ENCODE results near the gene ZNF385D. TPM values are rescaled to one million over a fixed set of nuclear protein-coding genes. Genes with fewer than 3 reads are reported as not detected.

ZNF385D gene
- total and polyA plus RNA-seq, 4 donors, result 6.2 to 33.7 (median 29.5) TPM

- H3K9me3 ChIP-seq (ENCODE audit: control insufficient read depth, insufficient read depth, low read length), result no peaks in the 10 kb centered on the region
- no peaks in the 10 kb centered on the region for H3K36me3 ChIP-seq (ENCODE audit: control insufficient read depth, insufficient read depth, low read length)
- no peaks in the 10 kb centered on the region for H3K4me1 ChIP-seq (ENCODE audit: control insufficient read depth, insufficient read depth, low read length)
- H3K27me3 ChIP-seq (ENCODE audit: control insufficient read depth, insufficient read depth, low read length), result no peaks in the 10 kb centered on the region
- DNase-seq (ENCODE audit: low read depth in 4 of 6, low spot score in 6 of 6), result no peak
- WGBS (ENCODE audit: insufficient coverage), result 82% methylated on average over 4 of the region's 4 CpGs
- H3K27ac ChIP-seq (ENCODE audit: low read depth, low read length), result no peak overlapping the region
- H3K4me3 ChIP-seq (ENCODE audit: low read depth, low read length), result no peak overlapping the region
These were observed 324.1 kb downstream of the ZNF385D start for GRCh38 chr3:21426920-21427319.

GRCh38 chr3:21425715-21426114, 325.3 kb downstream of the ZNF385D start:
- Histone ChIP-seq H3K27me3 (ENCODE audit: control insufficient read depth, insufficient read depth, low read length) (no peaks in the 10 kb centered on the region), H3K4me1 (ENCODE audit: control insufficient read depth, insufficient read depth, low read length) (no peaks in the 10 kb centered on the region), H3K36me3 (ENCODE audit: control insufficient read depth, insufficient read depth, low read length) (no peaks in the 10 kb centered on the region), H3K27ac (ENCODE audit: low read depth, low read length) (no peak overlapping the region), H3K9me3 (ENCODE audit: control insufficient read depth, insufficient read depth, low read length) (no peaks in the 10 kb centered on the region), H3K4me3 (ENCODE audit: low read depth, low read length) (no peak overlapping the region)
- DNase-seq (ENCODE audit: low read depth in 4 of 6, low spot score in 6 of 6), result peak in 1 of 6 donors; percentile 28
- WGBS (ENCODE audit: insufficient coverage), result no CpG with 5 or more reads among the region's 2 CpGs

GRCh38 chr3:21421096-21421495, 329.9 kb downstream of the ZNF385D start:
- H3K27ac ChIP-seq (ENCODE audit: low read depth, low read length), result no peak overlapping the region
- H3K27me3 ChIP-seq (ENCODE audit: control insufficient read depth, insufficient read depth, low read length), result no peaks in the 10 kb centered on the region
- H3K4me1 ChIP-seq (ENCODE audit: control insufficient read depth, insufficient read depth, low read length), result no peaks in the 10 kb centered on the region
- no peak for DNase-seq (ENCODE audit: low read depth in 4 of 6, low spot score in 6 of 6)
- no peak overlapping the region for H3K4me3 ChIP-seq (ENCODE audit: low read depth, low read length)
- no peaks in the 10 kb centered on the region for H3K36me3 ChIP-seq (ENCODE audit: control insufficient read depth, insufficient read depth, low read length)
- 44% methylated on average over 8 of the region's 9 CpGs for WGBS (ENCODE audit: insufficient coverage)
- H3K9me3 ChIP-seq (ENCODE audit: control insufficient read depth, insufficient read depth, low read length), result no peaks in the 10 kb centered on the region

GRCh38 chr3:21417991-21418390, 333.0 kb downstream of the ZNF385D start:
- no peak overlapping the region for H3K27ac ChIP-seq (ENCODE audit: low read depth, low read length)
- no peaks in the 10 kb centered on the region for H3K27me3 ChIP-seq (ENCODE audit: control insufficient read depth, insufficient read depth, low read length)
- no peak for DNase-seq (ENCODE audit: low read depth in 4 of 6, low spot score in 6 of 6)
- H3K36me3 ChIP-seq (ENCODE audit: control insufficient read depth, insufficient read depth, low read length), result no peaks in the 10 kb centered on the region
- H3K9me3 ChIP-seq (ENCODE audit: control insufficient read depth, insufficient read depth, low read length), result no peaks in the 10 kb centered on the region
- no peak overlapping the region for H3K4me3 ChIP-seq (ENCODE audit: low read depth, low read length)
- WGBS (ENCODE audit: insufficient coverage), result no CpG with 5 or more reads among the region's 1 CpG
- no peaks in the 10 kb centered on the region for H3K4me1 ChIP-seq (ENCODE audit: control insufficient read depth, insufficient read depth, low read length)

- DNase-seq (ENCODE audit: low read depth in 4 of 6, low spot score in 6 of 6), result peak in 1 of 6 donors; percentile 18
These were observed 336.5 kb downstream of the ZNF385D start for GRCh38 chr3:21414506-21414905.

GRCh38 chr3:21411058-21411457, 340.0 kb downstream of the ZNF385D start:
- Histone ChIP-seq H3K4me3 (ENCODE audit: low read depth, low read length) (no peak overlapping the region), H3K4me1 (ENCODE audit: control insufficient read depth, insufficient read depth, low read length) (no peaks in the 10 kb centered on the region), H3K27me3 (ENCODE audit: control insufficient read depth, insufficient read depth, low read length) (no peaks in the 10 kb centered on the region), H3K36me3 (ENCODE audit: control insufficient read depth, insufficient read depth, low read length) (no peaks in the 10 kb centered on the region), H3K9me3 (ENCODE audit: control insufficient read depth, insufficient read depth, low read length) (no peaks in the 10 kb centered on the region), H3K27ac (ENCODE audit: low read depth, low read length) (no peak overlapping the region)
- 80% methylated on average over 1 of the region's 1 CpG for WGBS (ENCODE audit: insufficient coverage)
- no peak for DNase-seq (ENCODE audit: low read depth in 4 of 6, low spot score in 6 of 6)

More at GRCh38 chr3:21414506-21414905, 336.5 kb downstream of the ZNF385D start:
- H3K9me3 ChIP-seq (ENCODE audit: control insufficient read depth, insufficient read depth, low read length), result no peaks in the 10 kb centered on the region
- H3K4me1 ChIP-seq (ENCODE audit: control insufficient read depth, insufficient read depth, low read length), result no peaks in the 10 kb centered on the region
- no peak overlapping the region for H3K4me3 ChIP-seq (ENCODE audit: low read depth, low read length)
- H3K27ac ChIP-seq (ENCODE audit: low read depth, low read length), result no peak overlapping the region
- no peaks in the 10 kb centered on the region for H3K27me3 ChIP-seq (ENCODE audit: control insufficient read depth, insufficient read depth, low read length)
- no peaks in the 10 kb centered on the region for H3K36me3 ChIP-seq (ENCODE audit: control insufficient read depth, insufficient read depth, low read length)
- 80% methylated on average over 2 of the region's 4 CpGs for WGBS (ENCODE audit: insufficient coverage)

- no peak for DNase-seq (ENCODE audit: low read depth in 4 of 6, low spot score in 6 of 6)
- 100% methylated on average over 1 of the region's 2 CpGs for WGBS (ENCODE audit: insufficient coverage)
- no peaks in the 10 kb centered on the region for H3K36me3 ChIP-seq (ENCODE audit: control insufficient read depth, insufficient read depth, low read length)
- no peak overlapping the region for H3K27ac ChIP-seq (ENCODE audit: low read depth, low read length)
- no peaks in the 10 kb centered on the region for H3K4me1 ChIP-seq (ENCODE audit: control insufficient read depth, insufficient read depth, low read length)
- H3K9me3 ChIP-seq (ENCODE audit: control insufficient read depth, insufficient read depth, low read length), result no peaks in the 10 kb centered on the region
- no peak overlapping the region for H3K4me3 ChIP-seq (ENCODE audit: low read depth, low read length)
- no peaks in the 10 kb centered on the region for H3K27me3 ChIP-seq (ENCODE audit: control insufficient read depth, insufficient read depth, low read length)
These were observed 341.6 kb downstream of the ZNF385D start for GRCh38 chr3:21409401-21409800.

GRCh38 chr3:21407743-21408142, 343.3 kb downstream of the ZNF385D start:
- WGBS (ENCODE audit: insufficient coverage), result no CpG with 5 or more reads among the region's 1 CpG
- H3K27ac ChIP-seq (ENCODE audit: low read depth, low read length), result no peak overlapping the region
- H3K4me3 ChIP-seq (ENCODE audit: low read depth, low read length), result no peak overlapping the region
- no peaks in the 10 kb centered on the region for H3K4me1 ChIP-seq (ENCODE audit: control insufficient read depth, insufficient read depth, low read length)
- no peaks in the 10 kb centered on the region for H3K9me3 ChIP-seq (ENCODE audit: control insufficient read depth, insufficient read depth, low read length)
- no peak for DNase-seq (ENCODE audit: low read depth in 4 of 6, low spot score in 6 of 6)
- no peaks in the 10 kb centered on the region for H3K27me3 ChIP-seq (ENCODE audit: control insufficient read depth, insufficient read depth, low read length)
- H3K36me3 ChIP-seq (ENCODE audit: control insufficient read depth, insufficient read depth, low read length), result no peaks in the 10 kb centered on the region

- no peak for DNase-seq (ENCODE audit: low read depth in 4 of 6, low spot score in 6 of 6)
- WGBS (ENCODE audit: insufficient coverage), result 91% methylated on average over 38 of the region's 47 CpGs
- Histone ChIP-seq H3K27ac (ENCODE audit: low read depth, low read length) (no peak overlapping the region), H3K27me3 (ENCODE audit: control insufficient read depth, insufficient read depth, low read length) (no peaks in the 10 kb centered on the region), H3K4me3 (ENCODE audit: low read depth, low read length) (no peak overlapping the region), H3K4me1 (ENCODE audit: control insufficient read depth, insufficient read depth, low read length) (no peaks in the 10 kb centered on the region), H3K36me3 (ENCODE audit: control insufficient read depth, insufficient read depth, low read length) (no peaks in the 10 kb centered on the region), H3K9me3 (ENCODE audit: control insufficient read depth, insufficient read depth, low read length) (no peaks in the 10 kb centered on the region)
These were observed 345.0 kb downstream of the ZNF385D start for GRCh38 chr3:21405671-21406667.

- DNase-seq (ENCODE audit: low read depth in 4 of 6, low spot score in 6 of 6), result no peak
- H3K4me1 ChIP-seq (ENCODE audit: control insufficient read depth, insufficient read depth, low read length), result no peaks in the 10 kb centered on the region
- no peaks in the 10 kb centered on the region for H3K36me3 ChIP-seq (ENCODE audit: control insufficient read depth, insufficient read depth, low read length)
- no peaks in the 10 kb centered on the region for H3K27me3 ChIP-seq (ENCODE audit: control insufficient read depth, insufficient read depth, low read length)
- H3K27ac ChIP-seq (ENCODE audit: low read depth, low read length), result no peak overlapping the region
- no peak overlapping the region for H3K4me3 ChIP-seq (ENCODE audit: low read depth, low read length)
- no peaks in the 10 kb centered on the region for H3K9me3 ChIP-seq (ENCODE audit: control insufficient read depth, insufficient read depth, low read length)
- 68% methylated on average over 2 of the region's 4 CpGs for WGBS (ENCODE audit: insufficient coverage)
These were observed 352.5 kb downstream of the ZNF385D start for GRCh38 chr3:21398461-21398860.
